EL (cell line): ENCODE data around the gene BLID.

Source experiments
- DNase-seq: peaks from one replicate; pipeline ENCODE4 v3.0.0-alpha.2; 2016

BLID gene

GRCh38 chr11:122075016-122075415 is 41.0 kb downstream of the BLID start:
- DNase-seq: no peak

GRCh38 chr11:122074022-122074421 is 42.0 kb downstream of the BLID start:
- no peak for DNase-seq

- DNase-seq: no peak
Measured at GRCh38 chr11:122071709-122072202, 44.3 kb downstream of the BLID start.

DNA sequence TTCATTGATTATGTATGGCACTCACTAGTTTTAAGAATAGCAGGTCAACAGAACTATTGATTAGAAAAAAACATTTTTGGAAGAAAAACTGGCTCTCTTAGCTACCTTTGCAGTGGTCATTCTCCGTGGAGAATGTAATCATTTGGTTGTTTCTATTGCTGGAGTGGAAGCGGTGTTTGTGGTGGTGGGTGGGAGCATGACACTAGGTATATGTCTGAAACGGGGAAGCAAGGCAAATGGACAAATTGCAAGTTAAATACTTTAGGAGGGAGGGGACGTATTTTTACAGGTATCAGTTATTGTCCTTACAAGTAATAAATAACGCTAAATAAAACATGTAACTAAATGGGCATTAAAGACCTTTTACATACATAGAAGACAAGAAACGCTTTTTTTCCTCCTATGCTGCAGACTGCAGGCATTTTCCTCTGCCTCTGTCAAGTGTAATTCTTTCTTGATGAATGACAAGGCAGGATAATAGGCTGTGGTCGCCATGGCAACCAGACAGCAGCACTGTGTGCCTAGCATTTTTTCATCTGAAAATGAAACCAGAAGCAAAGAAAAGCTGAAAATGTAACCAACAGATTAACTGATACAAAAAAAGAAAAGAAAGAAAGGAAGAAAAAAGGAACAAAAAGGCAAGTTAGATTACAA is 46.2 kb downstream of the BLID start:
- DNase-seq: peak; percentile 60

GRCh38 chr11:122068837-122069236 is 47.2 kb downstream of the BLID start:
- DNase-seq: no peak

GRCh38 chr11:122068141-122068540 is 47.9 kb downstream of the BLID start:
- no peak for DNase-seq
